Measurements from ENCODE around the gene ANKRD17.

ANKRD17 gene

DNA sequence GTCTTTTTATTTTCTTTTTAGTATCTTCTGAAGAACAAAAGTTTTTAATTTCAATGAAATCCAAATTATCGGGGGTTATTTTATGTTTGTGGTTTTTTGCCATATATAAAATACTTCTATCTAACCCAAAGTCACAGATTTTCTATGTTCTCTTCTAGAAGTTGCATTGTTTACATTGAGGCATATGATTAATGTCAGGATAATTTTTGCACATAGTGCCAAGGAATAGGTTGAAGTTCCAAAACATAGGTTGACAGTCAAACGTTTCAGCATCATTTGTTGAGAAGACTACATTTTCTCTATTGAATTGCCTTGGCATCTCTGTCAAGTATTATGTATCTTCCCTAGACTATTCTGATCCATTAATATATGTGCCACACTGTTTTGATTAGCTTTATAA lies 64.5 kb downstream of the ANKRD17 start:
- H3K9me3 ChIP-seq (ENCODE audit: insufficient read depth, low read depth, low read length): no peaks in the 10 kb centered on the region
- H3K4me3 ChIP-seq (ENCODE audit: low read length): no peak overlapping the region
- no peaks in the 10 kb centered on the region for H3K27me3 ChIP-seq (ENCODE audit: insufficient read depth, low read length)
- H3K9ac ChIP-seq (ENCODE audit: low read depth, low read length): no peak overlapping the region
- no peak overlapping the region for H3K27ac ChIP-seq (ENCODE audit: low read depth, low read length)
- H3K4me1 ChIP-seq (ENCODE audit: insufficient read depth, low read length): peaks cover 3% of the 10 kb centered on the region
- 87% methylated on average over 1 of the region's 2 CpGs for WGBS
- no peaks in the 10 kb centered on the region; the same call in 1 of the 2 replicates for H3K36me3 ChIP-seq (ENCODE audit: insufficient read depth, low read length)

DNA sequence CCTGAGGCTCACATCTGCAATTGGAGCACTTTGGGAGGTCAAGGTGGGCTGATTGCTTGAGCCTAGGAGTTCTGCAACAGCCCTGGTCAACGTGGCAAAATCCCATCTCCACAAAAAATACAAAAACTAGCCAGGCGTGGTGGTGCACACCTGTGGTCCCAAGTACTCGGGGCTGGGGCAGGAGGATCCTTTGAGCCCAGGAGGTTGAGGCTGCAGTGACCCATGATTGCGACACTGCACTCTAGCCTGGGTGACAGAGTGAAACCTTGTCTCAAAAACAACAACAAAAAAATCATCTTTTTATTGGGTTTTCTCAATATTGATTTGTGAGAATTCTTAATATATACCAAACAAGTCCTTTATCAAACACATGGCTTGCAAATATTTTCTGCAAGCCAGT lies 64.9 kb downstream of the ANKRD17 start:
- WGBS: 94% methylated on average over 4 of the region's 4 CpGs
- Histone ChIP-seq H3K27ac (ENCODE audit: low read depth, low read length) (no peak overlapping the region), H3K4me1 (ENCODE audit: insufficient read depth, low read length) (no peaks in the 10 kb centered on the region), H3K27me3 (ENCODE audit: insufficient read depth, low read length) (no peaks in the 10 kb centered on the region), H3K9ac (ENCODE audit: low read depth, low read length) (no peak overlapping the region), H3K9me3 (ENCODE audit: insufficient read depth, low read depth, low read length) (no peaks in the 10 kb centered on the region), H3K4me3 (ENCODE audit: low read length) (no peak overlapping the region), H3K36me3 (ENCODE audit: insufficient read depth, low read length) (no peaks in the 10 kb centered on the region; the same call in 1 of the 2 replicates)

DNA sequence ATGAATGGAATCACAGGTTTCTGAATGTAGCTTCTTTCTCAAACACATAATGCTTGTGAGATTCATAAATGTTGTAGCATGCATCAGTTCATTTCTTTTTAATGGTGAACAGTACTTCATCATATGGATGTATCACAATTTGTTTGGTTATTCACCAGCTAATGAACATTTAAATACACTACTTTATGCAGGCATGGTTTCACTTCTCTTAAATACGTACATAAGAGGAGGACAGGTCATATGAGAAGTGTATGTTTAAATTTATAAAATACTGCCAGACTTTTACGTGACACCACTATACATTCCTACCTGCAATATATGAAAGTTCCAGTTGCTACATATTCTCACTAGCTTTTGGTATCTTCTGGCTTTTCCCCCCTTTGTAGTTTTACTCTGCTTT lies 65.4 kb downstream of the ANKRD17 start:
- no peaks in the 10 kb centered on the region for H3K9me3 ChIP-seq (ENCODE audit: insufficient read depth, low read depth, low read length)
- H3K4me3 ChIP-seq (ENCODE audit: low read length): no peak overlapping the region
- no peaks in the 10 kb centered on the region; the same call in 1 of the 2 replicates for H3K36me3 ChIP-seq (ENCODE audit: insufficient read depth, low read length)
- no peak overlapping the region for H3K27ac ChIP-seq (ENCODE audit: low read depth, low read length)
- no peaks in the 10 kb centered on the region for H3K4me1 ChIP-seq (ENCODE audit: insufficient read depth, low read length)
- 100% methylated on average over 1 of the region's 2 CpGs for WGBS
- H3K27me3 ChIP-seq (ENCODE audit: insufficient read depth, low read length): no peaks in the 10 kb centered on the region
- no peak overlapping the region for H3K9ac ChIP-seq (ENCODE audit: low read depth, low read length)

DNA sequence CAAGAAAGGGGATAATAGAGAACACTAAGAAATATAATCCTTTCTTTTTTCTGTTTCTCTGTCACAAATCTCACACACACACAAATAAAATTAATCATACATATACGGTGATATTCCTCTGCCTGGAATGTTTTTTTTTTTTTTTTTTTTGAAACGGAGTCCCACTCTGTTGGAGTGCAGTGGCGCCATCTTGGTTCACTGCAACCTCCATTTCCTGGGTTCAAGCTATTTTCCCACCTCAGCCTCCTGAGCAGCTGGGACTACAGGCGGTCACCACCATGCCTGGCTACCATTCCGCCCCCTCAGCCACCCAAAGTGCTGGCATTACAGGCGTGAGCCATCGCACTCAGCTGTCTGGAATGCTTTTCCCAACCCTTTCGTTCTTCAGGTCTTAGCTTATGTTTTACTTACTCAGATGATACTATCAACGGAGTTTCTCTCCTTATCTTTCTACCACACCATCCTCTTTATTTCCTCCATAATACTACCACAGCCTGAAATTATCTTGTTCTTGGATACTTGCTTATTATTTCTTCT lies 69.3 kb downstream of the ANKRD17 start:
- H3K27me3 ChIP-seq (ENCODE audit: insufficient read depth, low read length): no peaks in the 10 kb centered on the region
- no peaks in the 10 kb centered on the region for H3K4me1 ChIP-seq (ENCODE audit: insufficient read depth, low read length)
- H3K9me3 ChIP-seq (ENCODE audit: insufficient read depth, low read depth, low read length): no peaks in the 10 kb centered on the region
- H3K9ac ChIP-seq (ENCODE audit: low read depth, low read length): no peak overlapping the region
- H3K4me3 ChIP-seq (ENCODE audit: low read length): no peak overlapping the region
- H3K27ac ChIP-seq (ENCODE audit: low read depth, low read length): no peak overlapping the region
- WGBS: 93% methylated on average over 9 of the region's 9 CpGs
- no peaks in the 10 kb centered on the region; the same call in 1 of the 2 replicates for H3K36me3 ChIP-seq (ENCODE audit: insufficient read depth, low read length)

DNA sequence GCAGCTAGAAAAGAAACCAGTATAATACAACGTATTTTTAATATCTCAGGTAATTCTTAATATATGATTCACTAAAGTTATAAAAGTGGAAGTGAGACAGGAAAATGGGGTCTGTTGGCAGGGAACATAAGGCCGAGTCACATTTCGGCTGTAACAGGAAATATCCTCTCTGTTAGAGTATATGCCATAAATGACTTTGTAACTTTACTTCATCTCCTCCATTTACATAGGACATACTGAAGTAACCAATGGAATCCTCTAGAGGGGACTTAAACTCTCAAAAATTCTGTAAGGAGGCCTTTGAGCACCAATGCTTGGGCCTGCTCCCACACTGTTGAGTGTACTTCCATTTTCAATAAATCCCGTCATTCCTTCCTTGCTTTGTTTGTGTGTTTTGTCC lies 71.3 kb downstream of the ANKRD17 start:
- Histone ChIP-seq H3K9ac (ENCODE audit: low read depth, low read length) (no peak overlapping the region), H3K36me3 (ENCODE audit: insufficient read depth, low read length) (no peaks in the 10 kb centered on the region; the same call in 1 of the 2 replicates), H3K27me3 (ENCODE audit: insufficient read depth, low read length) (no peaks in the 10 kb centered on the region), H3K27ac (ENCODE audit: low read depth, low read length) (no peak overlapping the region), H3K9me3 (ENCODE audit: insufficient read depth, low read depth, low read length) (no peaks in the 10 kb centered on the region), H3K4me1 (ENCODE audit: insufficient read depth, low read length) (no peaks in the 10 kb centered on the region), H3K4me3 (ENCODE audit: low read length) (no peak overlapping the region)
- WGBS: 100% methylated on average over 3 of the region's 4 CpGs

DNA sequence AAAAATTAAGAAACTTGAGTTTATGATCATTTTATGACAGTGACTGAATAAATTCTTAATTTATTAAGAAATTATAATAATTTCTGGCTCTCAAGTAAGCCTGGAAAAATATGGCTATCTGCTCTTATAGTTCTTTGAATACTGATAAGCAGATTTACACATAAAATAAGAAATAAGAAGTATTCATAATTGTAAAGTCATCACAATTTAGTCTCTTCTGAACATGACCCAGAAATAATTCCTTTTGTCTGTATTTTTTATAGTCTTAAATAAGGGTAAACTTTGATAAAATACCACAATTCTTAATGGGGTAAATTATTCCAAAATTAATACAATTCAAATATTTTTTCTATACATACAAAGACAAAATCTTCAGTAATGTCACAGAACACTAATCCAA lies 72.7 kb downstream of the ANKRD17 start:
- no peaks in the 10 kb centered on the region; the same call in 1 of the 2 replicates for H3K36me3 ChIP-seq (ENCODE audit: insufficient read depth, low read length)
- no peak overlapping the region for H3K9ac ChIP-seq (ENCODE audit: low read depth, low read length)
- H3K9me3 ChIP-seq (ENCODE audit: insufficient read depth, low read depth, low read length): no peaks in the 10 kb centered on the region
- peaks cover 5% of the 10 kb centered on the region; the same call in 1 of the 2 replicates for H3K4me1 ChIP-seq (ENCODE audit: insufficient read depth, low read length)
- no peak overlapping the region for H3K4me3 ChIP-seq (ENCODE audit: low read length)
- no peaks in the 10 kb centered on the region for H3K27me3 ChIP-seq (ENCODE audit: insufficient read depth, low read length)
- no peak overlapping the region for H3K27ac ChIP-seq (ENCODE audit: low read depth, low read length)

DNA sequence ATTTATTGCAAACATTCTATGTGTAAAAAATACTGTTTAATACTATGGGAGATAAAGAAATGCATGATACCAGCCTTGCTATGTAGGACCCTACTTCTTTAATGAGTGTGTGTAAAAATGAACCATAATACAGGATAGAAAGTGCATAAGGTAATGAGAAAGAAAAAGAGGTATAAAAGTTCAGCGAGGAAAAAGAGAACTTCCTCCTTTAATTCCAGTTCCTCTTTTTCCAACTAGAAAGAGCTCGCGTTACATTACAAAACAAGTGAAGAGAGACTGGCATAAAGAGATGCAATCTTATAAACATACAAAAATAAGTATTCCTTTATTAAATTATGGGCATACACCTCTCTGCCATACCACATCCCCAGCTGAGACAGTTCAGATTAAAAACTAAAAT lies 77.4 kb downstream of the ANKRD17 start:
- peaks cover 5% of the 10 kb centered on the region; the same call in 1 of the 2 replicates for H3K4me1 ChIP-seq (ENCODE audit: insufficient read depth, low read length)
- H3K36me3 ChIP-seq (ENCODE audit: insufficient read depth, low read length): peaks cover 11% of the 10 kb centered on the region
- no peaks in the 10 kb centered on the region for H3K27me3 ChIP-seq (ENCODE audit: insufficient read depth, low read length)
- no peaks in the 10 kb centered on the region for H3K9me3 ChIP-seq (ENCODE audit: insufficient read depth, low read depth, low read length)
- H3K4me3 ChIP-seq (ENCODE audit: low read length): no peak overlapping the region
- H3K27ac ChIP-seq (ENCODE audit: low read depth, low read length): no peak overlapping the region
- WGBS: no CpG with 5 or more reads among the region's 3 CpGs
- H3K9ac ChIP-seq (ENCODE audit: low read depth, low read length): no peak overlapping the region

DNA sequence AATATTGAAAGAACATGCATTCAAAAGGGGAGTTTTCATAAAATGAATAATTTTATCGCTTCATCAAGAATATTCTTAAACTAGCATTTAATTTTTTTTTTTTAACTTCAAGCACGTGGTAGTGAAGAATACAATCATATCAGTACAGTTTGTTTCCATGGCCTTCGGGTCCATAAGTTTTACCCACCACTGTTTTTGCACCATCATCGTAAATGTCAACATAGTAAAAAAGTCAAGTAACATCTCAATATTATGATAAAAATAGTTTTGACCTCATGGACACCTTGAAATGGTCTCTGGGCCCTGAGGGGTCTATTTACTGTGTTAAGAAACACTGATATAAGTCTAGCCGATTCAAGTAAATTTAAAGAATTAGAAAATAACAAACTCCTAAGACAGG lies 80.2 kb downstream of the ANKRD17 start:
- H3K27ac ChIP-seq (ENCODE audit: low read depth, low read length): no peak overlapping the region
- H3K9ac ChIP-seq (ENCODE audit: low read depth, low read length): no peak overlapping the region
- no peaks in the 10 kb centered on the region for H3K9me3 ChIP-seq (ENCODE audit: insufficient read depth, low read depth, low read length)
- WGBS: 100% methylated on average over 2 of the region's 5 CpGs
- H3K36me3 ChIP-seq (ENCODE audit: insufficient read depth, low read length): peaks cover 21% of the 10 kb centered on the region
- no peaks in the 10 kb centered on the region for H3K27me3 ChIP-seq (ENCODE audit: insufficient read depth, low read length)
- H3K4me1 ChIP-seq (ENCODE audit: insufficient read depth, low read length): peaks cover 5% of the 10 kb centered on the region; the same call in 1 of the 2 replicates
- no peak overlapping the region for H3K4me3 ChIP-seq (ENCODE audit: low read length)

DNA sequence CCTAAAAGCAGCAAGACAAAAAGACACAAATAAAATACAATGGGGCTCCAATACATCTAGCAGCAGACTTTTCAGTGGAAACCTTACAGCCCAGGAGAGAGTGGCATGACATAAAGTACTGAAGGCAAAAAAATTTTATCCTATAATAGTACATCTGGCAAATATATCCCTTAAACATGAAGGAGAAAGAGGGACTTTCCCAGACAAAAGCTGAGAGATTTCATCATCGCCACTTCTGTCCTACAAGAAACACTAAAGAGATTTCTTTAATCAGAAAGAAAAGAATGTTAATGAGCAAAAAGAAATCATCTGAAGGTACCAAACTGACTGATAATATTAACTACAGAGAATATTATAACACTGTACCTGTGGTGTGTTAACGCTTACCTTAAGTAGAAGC lies 86.4 kb downstream of the ANKRD17 start:
- peaks cover 4% of the 10 kb centered on the region; the same call in 1 of the 2 replicates for H3K4me1 ChIP-seq (ENCODE audit: insufficient read depth, low read length)
- no peak overlapping the region for H3K9ac ChIP-seq (ENCODE audit: low read depth, low read length)
- H3K36me3 ChIP-seq (ENCODE audit: insufficient read depth, low read length): peaks cover 69% of the 10 kb centered on the region
- no CpG with 5 or more reads among the region's 2 CpGs for WGBS
- H3K27ac ChIP-seq (ENCODE audit: low read depth, low read length): no peak overlapping the region
- H3K27me3 ChIP-seq (ENCODE audit: insufficient read depth, low read length): no peaks in the 10 kb centered on the region
- no peak overlapping the region for H3K4me3 ChIP-seq (ENCODE audit: low read length)
- H3K9me3 ChIP-seq (ENCODE audit: insufficient read depth, low read depth, low read length): no peaks in the 10 kb centered on the region

DNA sequence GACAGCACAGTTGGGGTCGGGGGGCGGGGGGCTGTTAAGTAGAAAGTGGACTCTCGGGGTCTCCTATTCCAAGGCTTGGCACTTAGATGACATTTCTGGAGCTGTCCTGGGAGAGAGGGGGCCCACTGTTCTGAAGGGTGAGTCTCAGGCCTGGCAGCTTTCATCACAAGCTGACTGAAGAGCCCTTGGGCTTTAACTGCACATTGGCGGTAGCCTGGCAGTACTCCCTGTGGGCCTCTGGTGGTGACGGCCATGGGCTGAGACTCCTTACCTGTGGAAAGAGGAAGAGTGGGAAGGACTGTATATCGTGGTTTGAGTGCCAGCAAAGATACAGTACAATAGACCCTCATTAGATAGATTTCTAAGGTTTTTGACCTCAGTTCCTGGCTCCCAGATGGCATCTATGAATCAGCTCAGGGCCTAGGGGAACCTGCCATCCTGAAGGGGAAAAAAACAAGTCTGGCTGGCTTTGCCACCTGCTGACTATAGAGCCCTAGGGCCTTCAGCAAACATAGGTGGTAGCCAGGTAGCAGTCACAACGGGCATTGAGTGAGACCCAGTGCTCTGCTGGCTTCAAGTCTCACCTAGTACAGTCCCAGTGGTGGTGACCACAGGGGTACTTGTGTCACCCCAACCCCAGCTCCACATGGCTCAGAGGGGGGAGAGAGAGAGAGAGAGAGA lies 87.9 kb downstream of the ANKRD17 start:
- WGBS: 96% methylated on average over 7 of the region's 7 CpGs
- Histone ChIP-seq H3K27me3 (ENCODE audit: insufficient read depth, low read length) (no peaks in the 10 kb centered on the region), H3K4me1 (ENCODE audit: insufficient read depth, low read length) (peaks cover 4% of the 10 kb centered on the region; the same call in 1 of the 2 replicates), H3K9ac (ENCODE audit: low read depth, low read length) (no peak overlapping the region), H3K9me3 (ENCODE audit: insufficient read depth, low read depth, low read length) (peaks cover 5% of the 10 kb centered on the region; the same call in 1 of the 2 replicates), H3K36me3 (ENCODE audit: insufficient read depth, low read length) (peaks cover 70% of the 10 kb centered on the region), H3K27ac (ENCODE audit: low read depth, low read length) (no peak overlapping the region), H3K4me3 (ENCODE audit: low read length) (no peak overlapping the region)

DNA sequence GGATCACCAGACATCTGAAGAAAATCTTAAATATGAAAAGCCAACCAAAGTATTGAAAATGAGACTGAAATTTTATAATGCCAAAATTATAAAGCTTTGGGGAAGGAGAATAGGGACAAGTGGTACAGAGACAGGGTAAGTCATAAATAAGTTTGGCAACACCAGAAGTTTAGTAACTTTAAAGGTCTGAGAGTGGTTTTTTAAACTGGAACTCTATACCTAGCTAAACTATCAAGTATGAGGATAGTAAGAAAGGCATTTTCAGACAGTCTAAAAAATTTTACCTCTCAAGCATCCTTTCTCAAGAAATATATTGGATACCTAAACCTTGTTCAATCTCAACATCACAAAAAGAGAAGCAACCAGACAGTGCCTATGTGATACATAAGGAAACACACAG lies 92.4 kb downstream of the ANKRD17 start:
- no peak overlapping the region for H3K4me3 ChIP-seq (ENCODE audit: low read length)
- no peaks in the 10 kb centered on the region for H3K4me1 ChIP-seq (ENCODE audit: insufficient read depth, low read length)
- H3K36me3 ChIP-seq (ENCODE audit: insufficient read depth, low read length): peaks cover 90% of the 10 kb centered on the region
- peaks cover 5% of the 10 kb centered on the region; the same call in 1 of the 2 replicates for H3K9me3 ChIP-seq (ENCODE audit: insufficient read depth, low read depth, low read length)
- no peaks in the 10 kb centered on the region for H3K27me3 ChIP-seq (ENCODE audit: insufficient read depth, low read length)
- no peak overlapping the region for H3K9ac ChIP-seq (ENCODE audit: low read depth, low read length)
- H3K27ac ChIP-seq (ENCODE audit: low read depth, low read length): no peak overlapping the region

All from HUES64 (cell line).